Measurements from ENCODE around the gene SACS. TPM values are rescaled to one million over a fixed set of nuclear protein-coding genes. Genes with fewer than 3 reads are reported as not detected.

The SACS gene
- total RNA-seq (2021; ENCODE audit: unreplicated experiment): 19.8 TPM
- polyA plus RNA-seq (2012; ENCODE audit: insufficient read length): 5.9 TPM
- Bru-seq, nascent RNA: percentile 60 among the genes with signal in this experiment
- BruChase-seq, experiment 1, labeled RNA remaining after a 2-hour chase: percentile 83 among the genes with signal in this experiment
- percentile 89 among the genes with signal in this experiment for BruChase-seq, experiment 2, labeled RNA remaining after a 6-hour chase
- long read RNA-seq, partial matches to known transcripts: 10 of 15 reads
- long read RNA-seq, other reads (novel, unspliced or antisense): 5 of 15 reads

GRCh38 chr13:23433171-23434153 is at the start of gene SACS:
Gene SACS, minus strand, starts transcription at chr13:23433702. Its CDS starts 22,463 bp downstream, at chr13:23411239.
- H3K27me3 ChIP-seq (ENCODE audit: control insufficient read depth, insufficient read depth, low read length): no peaks in the 10 kb centered on the region
- ATAC-seq (peak; percentile 85), DNase-seq (ENCODE audit: low read depth, low spot score) (no peak)
- CTCF ChIA-PET: no interaction called here
- H3K27ac ChIP-seq (ENCODE audit: low read length): no peak within 1 kb of the TSS
- intact Hi-C loops (cut with micrococcal nuclease; ENCODE audit: unreplicated experiment): no loop called here
- no peaks in the 10 kb centered on the region for H3K9me3 ChIP-seq (ENCODE audit: control insufficient read depth, insufficient read depth, low read depth, low read length)
- H3K4me1 ChIP-seq (ENCODE audit: control insufficient read depth, insufficient read depth, low read length): no peaks in the 10 kb centered on the region
- POLR2A ChIA-PET: no interaction called here
- H3K36me3 ChIP-seq (ENCODE audit: control insufficient read depth, insufficient read depth, low read length): no peaks in the 10 kb centered on the region
- in situ Hi-C loops (cut with HindIII; ENCODE audit: low pct_unique_long_range_greater_than_20kb, low sequenced_read_pairs): no loop called here
- no peak for TF ChIP-seq POLR2AphosphoS5 (IDR thresholded peaks at IDR 0.05; ENCODE audit: low read depth, low read length)
- TF ChIP-seq REST (IDR thresholded peaks at IDR 0.05; ENCODE audit: insufficient read depth in 1 of 2, low read depth in 2 of 2, low read length in 1 of 2): no peak
- no peak for TF ChIP-seq TCF7L2 (IDR thresholded peaks at IDR 0.05; ENCODE audit: low read depth, low read length)
- TF ChIP-seq SIN3A (IDR thresholded peaks at IDR 0.05; ENCODE audit: borderline replicate concordance, insufficient read depth, low read depth, low read length): no peak
- TF ChIP-seq, protein P1, sequence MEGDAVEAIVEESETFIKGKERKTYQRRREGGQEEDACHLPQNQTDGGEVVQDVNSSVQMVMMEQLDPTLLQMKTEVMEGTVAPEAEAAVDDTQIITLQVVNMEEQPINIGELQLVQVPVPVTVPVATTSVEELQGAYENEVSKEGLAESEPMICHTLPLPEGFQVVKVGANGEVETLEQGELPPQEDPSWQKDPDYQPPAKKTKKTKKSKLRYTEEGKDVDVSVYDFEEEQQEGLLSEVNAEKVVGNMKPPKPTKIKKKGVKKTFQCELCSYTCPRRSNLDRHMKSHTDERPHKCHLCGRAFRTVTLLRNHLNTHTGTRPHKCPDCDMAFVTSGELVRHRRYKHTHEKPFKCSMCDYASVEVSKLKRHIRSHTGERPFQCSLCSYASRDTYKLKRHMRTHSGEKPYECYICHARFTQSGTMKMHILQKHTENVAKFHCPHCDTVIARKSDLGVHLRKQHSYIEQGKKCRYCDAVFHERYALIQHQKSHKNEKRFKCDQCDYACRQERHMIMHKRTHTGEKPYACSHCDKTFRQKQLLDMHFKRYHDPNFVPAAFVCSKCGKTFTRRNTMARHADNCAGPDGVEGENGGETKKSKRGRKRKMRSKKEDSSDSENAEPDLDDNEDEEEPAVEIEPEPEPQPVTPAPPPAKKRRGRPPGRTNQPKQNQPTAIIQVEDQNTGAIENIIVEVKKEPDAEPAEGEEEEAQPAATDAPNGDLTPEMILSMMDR (IDR thresholded peaks at IDR 0.05): no peak
- BruUV-seq (replicated peaks): no TSS peak
- H3K4me3 ChIP-seq (ENCODE audit: low read depth in 2 of 2, low read length in 2 of 2): peak within 1 kb of the TSS; percentile 49 to 60

- Histone ChIP-seq H3K27me3 (ENCODE audit: control insufficient read depth, insufficient read depth, low read length) (no peaks in the 10 kb centered on the region), H3K9me3 (ENCODE audit: control insufficient read depth, insufficient read depth, low read depth, low read length) (no peaks in the 10 kb centered on the region; the same call in 1 of the 2 replicates), H3K27ac (ENCODE audit: low read length) (no peak overlapping the region), H3K4me1 (ENCODE audit: control insufficient read depth, insufficient read depth, low read length) (no peaks in the 10 kb centered on the region), H3K36me3 (ENCODE audit: control insufficient read depth, insufficient read depth, low read length) (no peaks in the 10 kb centered on the region), H3K4me3 (ENCODE audit: low read depth in 2 of 2, low read length in 2 of 2) (no peak overlapping the region)
- no TSS peak for BruUV-seq (replicated peaks)
- DNase-seq (ENCODE audit: low read depth, low spot score) (no peak), ATAC-seq (no peak)
- CTCF ChIA-PET: no interaction called here
- no peak for TF ChIP-seq REST (IDR thresholded peaks at IDR 0.05; ENCODE audit: insufficient read depth in 1 of 2, low read depth in 2 of 2, low read length in 1 of 2)
- TF ChIP-seq, protein P1 (IDR thresholded peaks at IDR 0.05): no peak
- TF ChIP-seq TCF7L2 (IDR thresholded peaks at IDR 0.05; ENCODE audit: low read depth, low read length): no peak
- no peak for TF ChIP-seq POLR2AphosphoS5 (IDR thresholded peaks at IDR 0.05; ENCODE audit: low read depth, low read length)
- TF ChIP-seq SIN3A (IDR thresholded peaks at IDR 0.05; ENCODE audit: borderline replicate concordance, insufficient read depth, low read depth, low read length): no peak
- POLR2A ChIA-PET: no interaction called here
- intact Hi-C loops (cut with micrococcal nuclease; ENCODE audit: unreplicated experiment): no loop called here
- in situ Hi-C loops (cut with HindIII; ENCODE audit: low pct_unique_long_range_greater_than_20kb, low sequenced_read_pairs): no loop called here
Measured at GRCh38 chr13:23480324-23480723, 46.8 kb upstream of the SACS start.

All from Panc1 (cell line).